GM13976 (cell line): Measurements from ENCODE around the gene KRT6A.
"Not testable (repeated sequence)": the region's sequence is repeated elsewhere in the genome, so short reads cannot be mapped to it uniquely, and the experiment has no call there.

Experiments
- DNase-seq: peaks from one replicate; pipeline ENCODE4 v3.0.0; 2012; ENCODE audit warnings: low spot score
- in situ Hi-C: fragments of 300-500 bp; cut with MboI; formaldehyde crosslinking; loops from one replicate; pipeline ENCODE4 v1.12.0; 2022; ENCODE audit warnings: low sequenced_read_pairs, mixed read lengths, inconsistent platforms; ENCODE audit not compliant: unreplicated experiment
- TF ChIP-seq, protein P1 (sequence below): IDR thresholded peaks from 2 replicates; pipeline ENCODE4 v1.5.1; 2012; ENCODE audit warnings: borderline replicate concordance, mild to moderate bottlenecking; ENCODE audit not compliant: insufficient read depth; ENCODE audit errors: extremely low read depth, missing control alignments, control extremely low read depth

Gene KRT6A

DNA sequence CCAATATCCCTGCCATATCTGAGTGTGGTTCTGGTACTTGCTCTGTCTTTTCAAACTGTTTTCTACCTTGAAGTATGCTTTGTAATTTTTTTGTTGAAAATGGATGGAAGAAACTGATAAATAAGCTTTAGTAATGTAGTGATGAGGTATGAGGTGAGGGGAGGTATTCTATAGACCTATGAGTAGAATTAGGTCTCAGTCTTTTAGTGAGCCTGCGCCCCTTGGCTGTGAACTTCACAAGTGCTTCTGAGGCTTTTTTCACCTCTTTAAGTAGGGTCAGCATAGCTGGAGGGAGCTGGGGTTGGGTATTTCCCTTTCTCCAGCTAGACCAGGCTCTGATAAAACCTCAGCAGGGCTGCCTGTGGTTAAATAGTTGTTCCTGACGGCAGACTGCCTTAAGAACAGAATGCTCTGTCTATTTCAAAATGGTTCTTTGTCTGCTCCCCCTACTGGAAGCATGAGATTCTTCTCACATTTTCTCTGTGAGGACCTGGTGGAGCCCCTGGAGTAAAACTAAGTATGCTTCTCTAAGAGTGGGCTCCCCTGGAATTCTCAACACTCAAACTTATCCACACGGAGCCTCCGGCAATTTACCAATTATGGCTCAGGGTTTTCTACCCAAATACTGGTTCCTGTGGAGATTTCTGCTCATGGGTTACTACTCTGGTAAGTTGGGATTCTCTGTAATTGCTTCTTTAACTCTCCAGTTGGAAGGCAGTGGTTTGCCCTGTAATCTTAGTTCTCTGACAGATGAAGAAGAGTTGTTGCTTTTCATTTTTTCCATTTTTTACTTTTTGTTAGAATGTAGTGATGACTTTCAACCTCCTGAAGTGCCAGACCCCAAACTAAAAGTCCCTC is 14.0 kb upstream of the KRT6A start:
- no peak for DNase-seq
- TF ChIP-seq, protein P1, sequence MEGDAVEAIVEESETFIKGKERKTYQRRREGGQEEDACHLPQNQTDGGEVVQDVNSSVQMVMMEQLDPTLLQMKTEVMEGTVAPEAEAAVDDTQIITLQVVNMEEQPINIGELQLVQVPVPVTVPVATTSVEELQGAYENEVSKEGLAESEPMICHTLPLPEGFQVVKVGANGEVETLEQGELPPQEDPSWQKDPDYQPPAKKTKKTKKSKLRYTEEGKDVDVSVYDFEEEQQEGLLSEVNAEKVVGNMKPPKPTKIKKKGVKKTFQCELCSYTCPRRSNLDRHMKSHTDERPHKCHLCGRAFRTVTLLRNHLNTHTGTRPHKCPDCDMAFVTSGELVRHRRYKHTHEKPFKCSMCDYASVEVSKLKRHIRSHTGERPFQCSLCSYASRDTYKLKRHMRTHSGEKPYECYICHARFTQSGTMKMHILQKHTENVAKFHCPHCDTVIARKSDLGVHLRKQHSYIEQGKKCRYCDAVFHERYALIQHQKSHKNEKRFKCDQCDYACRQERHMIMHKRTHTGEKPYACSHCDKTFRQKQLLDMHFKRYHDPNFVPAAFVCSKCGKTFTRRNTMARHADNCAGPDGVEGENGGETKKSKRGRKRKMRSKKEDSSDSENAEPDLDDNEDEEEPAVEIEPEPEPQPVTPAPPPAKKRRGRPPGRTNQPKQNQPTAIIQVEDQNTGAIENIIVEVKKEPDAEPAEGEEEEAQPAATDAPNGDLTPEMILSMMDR: peak; percentile 32
- in situ Hi-C loops: no loop called here

DNA sequence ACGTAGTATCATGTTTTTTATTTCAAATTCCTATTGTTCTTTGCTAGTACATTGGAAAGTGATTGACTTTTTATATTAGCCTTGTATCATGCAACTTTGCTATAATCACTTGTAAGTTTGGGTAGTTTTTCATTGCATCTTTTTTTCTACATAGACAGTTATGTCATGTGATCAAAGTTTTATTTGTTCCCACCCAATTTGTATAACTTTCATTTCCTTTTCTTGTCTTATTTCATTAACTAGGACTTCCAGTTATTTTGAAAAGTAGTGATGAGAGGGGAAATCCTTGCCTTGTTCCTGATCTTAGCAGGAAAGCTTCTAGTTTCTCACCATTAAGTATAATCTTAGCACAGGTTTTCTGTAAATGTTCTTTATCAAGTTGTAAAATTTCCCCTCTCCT is 9.8 kb upstream of the KRT6A start:
- TF ChIP-seq, protein P1: no peak
- DNase-seq: no peak
- in situ Hi-C loops: no loop called here

DNA sequence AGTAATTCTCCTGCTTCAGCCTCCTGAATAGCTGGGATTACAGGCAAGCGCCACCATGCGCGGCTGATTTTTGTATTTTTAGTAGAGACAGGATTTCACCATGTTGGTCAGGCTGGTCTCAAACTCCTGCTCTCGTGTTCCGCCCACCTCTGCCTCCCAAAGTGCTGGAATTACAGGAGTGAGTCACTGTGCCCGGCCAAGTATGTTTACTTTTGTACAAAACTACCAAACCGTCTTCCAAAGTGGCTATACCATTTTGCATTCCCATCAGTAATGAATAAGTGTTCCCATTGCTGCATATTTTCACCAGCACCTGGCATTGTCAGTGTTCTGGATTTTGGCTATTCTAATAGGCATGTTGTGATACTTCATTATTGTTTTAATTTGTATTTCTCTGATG is 8.4 kb upstream of the KRT6A start:
- no peak for DNase-seq
- TF ChIP-seq, protein P1: no peak
- in situ Hi-C loops: no loop called here

DNA sequence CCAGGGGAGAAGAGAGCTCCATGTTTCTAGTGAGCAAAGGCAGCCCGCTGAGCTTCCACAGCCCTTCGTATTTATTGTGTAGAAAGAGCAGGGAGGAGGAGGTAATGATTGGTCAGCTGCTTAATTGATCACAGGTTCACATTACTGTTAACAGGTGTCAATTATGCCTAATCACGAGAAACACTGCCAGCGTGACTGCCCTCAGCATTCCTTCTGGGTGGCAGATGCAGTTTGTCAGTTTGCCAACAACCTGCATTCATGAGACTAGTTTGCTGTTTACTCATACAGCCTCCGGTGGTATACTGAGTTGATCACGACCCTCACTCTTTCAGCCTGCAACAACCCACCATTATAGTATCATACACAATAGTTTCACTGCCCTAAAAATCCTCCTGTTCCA is 7.5 kb upstream of the KRT6A start:
- DNase-seq, in situ Hi-C loops: not testable (repeated sequence)

DNA sequence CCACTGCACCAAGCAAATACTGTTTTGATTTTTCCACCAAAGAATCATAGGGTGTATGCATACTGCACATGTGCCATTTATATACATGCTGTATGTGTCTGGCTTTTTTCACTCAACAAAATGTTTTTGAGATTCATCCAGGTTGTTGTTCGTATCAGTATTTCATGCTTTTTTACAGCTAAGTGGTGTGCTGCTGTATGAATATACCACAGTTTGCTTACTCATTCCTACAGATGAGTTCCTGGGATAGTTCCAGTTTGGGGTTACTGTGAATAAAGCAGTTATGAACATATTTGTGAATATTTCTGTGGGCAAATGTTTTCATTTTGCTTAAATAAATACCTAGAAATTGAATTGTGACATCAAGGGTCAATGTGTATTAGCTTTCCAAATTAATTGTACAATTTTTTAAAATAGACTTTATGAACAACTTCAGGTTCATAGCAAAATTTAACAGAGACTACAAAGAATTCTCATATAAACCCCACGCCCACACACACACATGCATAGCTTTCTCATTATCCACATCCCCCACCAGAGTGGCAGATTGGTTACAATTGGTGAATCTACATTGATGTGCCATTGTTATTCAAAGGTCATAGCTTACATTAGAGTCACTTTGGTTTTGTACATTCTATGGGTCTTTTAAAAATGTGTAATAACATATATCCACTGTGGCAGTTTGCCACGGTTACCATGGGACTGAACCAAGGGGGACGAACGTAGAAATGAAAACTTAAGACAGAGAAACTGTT is 6.9 kb upstream of the KRT6A start:
- in situ Hi-C loops: no loop called here
- TF ChIP-seq, protein P1: no peak
- DNase-seq: no peak

DNA sequence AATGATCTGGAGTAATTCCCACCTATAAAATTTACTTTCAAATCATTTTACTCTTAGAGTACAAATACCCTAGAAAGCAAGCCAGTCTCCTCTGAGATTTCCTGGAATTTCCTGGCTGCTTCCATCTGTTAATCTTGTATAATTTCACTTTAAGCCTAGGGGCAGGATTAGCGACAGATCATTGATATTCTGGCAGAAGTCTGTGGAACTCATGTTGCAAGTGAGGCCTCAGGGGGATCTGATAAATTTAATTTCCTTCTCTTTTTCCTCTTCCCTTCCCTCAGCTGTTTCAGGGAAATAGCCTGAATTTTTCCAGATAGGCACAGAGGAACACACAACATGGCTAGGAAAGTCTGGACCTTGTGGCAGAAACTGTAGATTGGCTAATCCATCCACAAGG is 5.9 kb upstream of the KRT6A start:
- TF ChIP-seq, protein P1: no peak
- DNase-seq: no peak
- in situ Hi-C loops: no loop called here

DNA sequence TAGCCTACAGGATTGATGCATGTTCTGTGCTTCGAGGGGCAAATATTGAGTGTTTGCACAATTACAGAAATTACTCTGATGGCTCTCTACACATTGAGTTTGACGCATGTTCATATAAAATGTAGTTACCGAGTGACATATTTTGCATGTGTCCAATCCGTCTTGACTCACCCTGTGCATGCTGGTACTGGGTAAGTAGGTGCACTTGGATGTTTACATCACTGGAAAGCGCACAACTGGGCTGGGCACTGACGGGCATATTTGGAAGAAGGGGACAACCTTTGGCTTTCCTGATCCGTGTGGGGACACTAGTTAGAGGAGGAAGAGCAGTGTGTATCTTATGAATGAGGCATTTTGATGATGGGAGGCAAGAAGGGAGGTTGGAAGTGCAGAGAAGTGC is 4.9 kb upstream of the KRT6A start:
- TF ChIP-seq, protein P1: no peak
- in situ Hi-C loops: no loop called here
- no peak for DNase-seq
